Upper lobe of left lung (tissue), 6 donors: ENCODE data around the gene SEL1L. TPM values are rescaled to one million over a fixed set of nuclear protein-coding genes. Genes with fewer than 3 reads are reported as not detected.
A peak's percentile ranks its signal among the peaks of the same experiment; 100 is the strongest.
"Not testable (repeated sequence)": the region's sequence is repeated elsewhere in the genome, so short reads cannot be mapped to it uniquely, and the experiment has no call there.

ENCODE experiments used
- ATAC-seq, 2 donors: fragments of 200-7000 bp; cut with Tn5 transposase; one replicate each; pipeline ENCODE4 v1.9.1; 2022; ENCODE audit warnings: mild to moderate bottlenecking in 2 of 2, moderate library complexity in 2 of 2; ENCODE audit not compliant: low FRiP score in 2 of 2
- DNase-seq, 2 donors: peaks; one replicate each; pipeline ENCODE4 v3.0.0-alpha.2; 2019 to 2020
- H3K27ac ChIP-seq, 4 donors: fragments of 200-600 bp; sonication (generic); one replicate each; pipeline ENCODE4 v1.5.1; 2016 to 2019
- H3K27me3 ChIP-seq, 4 donors: fragments of 200-600 bp; sonication (generic); one replicate each; pipeline ENCODE4 v1.5.1; 2017 to 2019
- H3K36me3 ChIP-seq, 4 donors: fragments of 200-600 bp; sonication (generic); one replicate each; pipeline ENCODE4 v1.5.1; 2016 to 2019
- H3K4me1 ChIP-seq, 4 donors: fragments of 200-600 bp; sonication (generic); one replicate each; pipeline ENCODE4 v1.5.1; 2018 to 2019
- H3K4me3 ChIP-seq, 4 donors: fragments of 200-600 bp; sonication (generic); one replicate each; pipeline ENCODE4 v1.5.1; 2017 to 2019; ENCODE audit warnings: mild to moderate bottlenecking in 2 of 4, moderate library complexity in 1 of 4
- H3K9me3 ChIP-seq, 4 donors: fragments of 200-600 bp; sonication (generic); one replicate each; pipeline ENCODE4 v1.5.1; 2018 to 2019
- CTCF ChIP-seq, 6 experiments: fragments of 450-650 bp in 4 of 6; fragments of 200-600 bp in 2 of 6; sonication (generic) in 2 of 6; IDR thresholded peaks; one replicate each; pipeline ENCODE4 v1.5.1; 2016 to 2019; ENCODE audit warnings: antibody characterized with exemption in 6 of 6
- EP300 ChIP-seq, 4 donors: sonication (generic); formaldehyde crosslinking; IDR thresholded peaks; one replicate each; pipeline ENCODE4 v1.5.1; 2017; ENCODE audit warnings: antibody characterized with exemption in 4 of 4, control low read depth in 2 of 4
- POLR2A ChIP-seq, 4 donors: fragments of 450-650 bp; IDR thresholded peaks; one replicate each; pipeline ENCODE4 v1.5.1; 2016 to 2017; ENCODE audit warnings: antibody characterized with exemption in 4 of 4, mild to moderate bottlenecking in 2 of 4
- POLR2AphosphoS5 ChIP-seq, 2 donors: sonication (generic); formaldehyde crosslinking; IDR thresholded peaks; one replicate each; pipeline ENCODE4 v1.5.1; 2017; ENCODE audit warnings: antibody characterized with exemption in 2 of 2
- WGBS, 2 donors: methylation state at CpG; one replicate each; pipeline ENCODE4 v1.1.5; 2017 to 2018; 5-methylcytosine and 5-hydroxymethylcytosine counted together
- total RNA-seq, 6 donors: library from RNA; depleted of rRNA in 4 of 6; stranded (reverse); fragments of >200 nt in 4 of 6; gene quantifications; one replicate each; pipeline versions ENCODE4 v1.1.0 to v1.2.1, GENCODE V29; 2016 to 2021
- donor health status: DM: no; HTN: no; CAD: no; lungs with moderate emphysema.
- donor health status: DM: no; HTN: yes; CAD: no; lungs with severe emphysema.

Gene SEL1L
- total RNA-seq, 6 donors from 2014 or later = 24.1 to 120 (median 64.0) TPM

DNA sequence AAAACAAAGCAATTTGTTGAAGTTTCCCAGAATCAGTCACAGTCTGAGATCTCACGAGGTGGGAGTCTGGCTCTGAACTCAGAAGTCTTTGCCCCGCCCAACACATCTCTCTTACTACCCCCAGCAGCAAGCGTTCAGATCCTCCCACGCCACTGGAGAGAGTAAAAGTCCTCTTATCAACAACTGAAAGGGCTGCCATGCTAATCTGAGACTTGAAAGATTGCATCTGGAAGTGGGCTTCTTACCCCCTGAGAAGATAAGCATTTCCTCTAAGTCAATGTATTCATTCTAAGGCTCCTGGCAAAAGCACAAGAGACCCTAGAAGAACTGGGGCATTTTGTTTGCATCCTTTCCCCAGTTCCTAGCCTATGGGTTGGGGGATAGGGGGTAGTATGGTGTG is 99.4 kb downstream of the SEL1L start:
- no peak for TF ChIP-seq POLR2A (IDR thresholded peaks at IDR 0.05)
- TF ChIP-seq CTCF (IDR thresholded peaks at IDR 0.05) = no peak
- H3K27me3 ChIP-seq = peaks cover 0 to 10% (median 4%) of the 10 kb centered on the region in 4 donors

DNA sequence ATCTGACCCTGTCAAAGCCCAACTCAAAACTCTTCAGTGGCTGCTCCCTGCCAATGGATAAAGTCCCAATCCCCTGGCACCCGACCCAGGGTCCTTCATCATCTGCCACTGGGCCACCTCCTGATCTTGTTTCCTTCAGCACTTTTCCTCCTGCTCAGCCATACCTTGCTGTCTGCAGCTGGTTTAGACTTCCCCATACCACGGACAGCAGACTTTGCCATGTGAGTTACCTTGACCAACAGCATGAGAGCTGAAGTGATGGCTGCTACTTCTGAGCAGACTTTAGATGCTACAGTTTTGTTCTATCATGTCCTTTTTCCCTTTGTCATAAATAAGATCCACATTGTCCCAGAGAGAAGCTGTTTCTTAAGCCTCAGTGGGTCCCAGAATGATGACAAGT is 100.3 kb downstream of the SEL1L start:
- TF ChIP-seq POLR2AphosphoS5 (IDR thresholded peaks at IDR 0.05) (no peak), POLR2A (IDR thresholded peaks at IDR 0.05) (no peak), EP300 (IDR thresholded peaks at IDR 0.05) (no peak), CTCF (IDR thresholded peaks at IDR 0.05) (no peak)
- ATAC-seq = no peak
- Histone ChIP-seq H3K36me3 (no peaks in the 10 kb centered on the region), H3K4me3 (no peak overlapping the region), H3K9me3 (no peaks in the 10 kb centered on the region), H3K4me1 (peaks cover 14 to 21% (median 18%) of the 10 kb centered on the region in 4 donors), H3K27me3 (peaks cover 0 to 10% (median 4%) of the 10 kb centered on the region in 4 donors), H3K27ac (no peak overlapping the region)
- no peak for DNase-seq
- 61 to 78% methylated on average over 2 of the region's 2 CpGs for WGBS, 2 donors

More for the DNA sequence above, 99.4 kb downstream of the SEL1L start:
- 40 to 52% methylated on average over 4 of the region's 4 CpGs for WGBS, 2 donors
- Histone ChIP-seq H3K4me3 (no peak overlapping the region), H3K4me1 (peaks cover 14 to 21% (median 18%) of the 10 kb centered on the region in 4 donors), H3K36me3 (no peaks in the 10 kb centered on the region), H3K27ac (no peak overlapping the region), H3K9me3 (no peaks in the 10 kb centered on the region)
- no peak for ATAC-seq
- no peak for DNase-seq

- DNase-seq (no peak), ATAC-seq (peak in 1 of 2 donors; percentile 13)
- Histone ChIP-seq H3K27me3 (peaks cover 0 to 10% (median 4%) of the 10 kb centered on the region in 4 donors), H3K36me3 (no peaks in the 10 kb centered on the region), H3K9me3 (no peaks in the 10 kb centered on the region), H3K4me3 (no peak overlapping the region), H3K27ac (no peak overlapping the region), H3K4me1 (peaks cover 18 to 21% (median 20%) of the 10 kb centered on the region in 4 donors)
- no peak for TF ChIP-seq POLR2AphosphoS5 (IDR thresholded peaks at IDR 0.05)
- TF ChIP-seq POLR2A (IDR thresholded peaks at IDR 0.05) = no peak
- TF ChIP-seq CTCF (IDR thresholded peaks at IDR 0.05) = no peak
- TF ChIP-seq EP300 (IDR thresholded peaks at IDR 0.05) = no peak
- 71 to 80% methylated on average over 3 of the region's 3 CpGs for WGBS, 2 donors
Observed at GRCh38 chr14:81432219-81432661, 101.4 kb downstream of the SEL1L start.

DNA sequence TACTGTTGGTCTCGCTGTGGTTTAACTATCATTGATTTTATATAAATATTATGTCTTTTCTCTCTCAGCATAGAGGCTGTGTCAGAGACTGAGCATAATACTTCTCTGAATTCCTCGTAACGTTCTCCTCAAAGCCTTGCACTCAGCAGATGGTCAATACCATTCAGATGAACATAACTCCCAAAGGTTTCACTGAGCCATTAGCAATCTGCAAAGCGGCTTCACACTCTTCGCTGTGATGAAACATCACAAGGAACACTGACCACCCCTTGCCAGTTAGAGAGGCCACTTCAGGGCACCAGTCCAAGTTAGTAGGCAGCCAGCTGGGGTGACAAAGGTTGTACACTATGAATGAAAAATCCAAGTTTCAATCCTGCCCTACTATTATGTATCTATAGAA is 103.4 kb downstream of the SEL1L start:
- no peak for DNase-seq
- no peak overlapping the region for H3K27ac ChIP-seq
- H3K4me1 ChIP-seq = peaks cover 1 to 12% (median 3%) of the 10 kb centered on the region in 4 donors
- no peaks in the 10 kb centered on the region for H3K9me3 ChIP-seq
- no peaks in the 10 kb centered on the region for H3K36me3 ChIP-seq
- WGBS, 2 donors = 79 to 84% methylated on average over 5 of the region's 5 CpGs
- ATAC-seq = peak in 1 of 2 donors; percentile 9
- H3K27me3 ChIP-seq = peaks cover 0 to 2% (median 0%) of the 10 kb centered on the region in 4 donors
- TF ChIP-seq EP300 (IDR thresholded peaks at IDR 0.05) (no peak), CTCF (IDR thresholded peaks at IDR 0.05) (no peak), POLR2A (IDR thresholded peaks at IDR 0.05) (no peak), POLR2AphosphoS5 (IDR thresholded peaks at IDR 0.05) (no peak)
- no peak overlapping the region for H3K4me3 ChIP-seq

- H3K4me1 ChIP-seq, H3K4me3 ChIP-seq, H3K27me3 ChIP-seq, DNase-seq, ATAC-seq, H3K27ac ChIP-seq, H3K9me3 ChIP-seq, H3K36me3 ChIP-seq: not testable (repeated sequence)
- 92 to 95% methylated on average over 11 of the region's 11 CpGs for WGBS, 2 donors
Observed at GRCh38 chr14:81429749-81430148, 103.9 kb downstream of the SEL1L start.
